Measurements from ENCODE around the gene BDKRB1.
"Not testable (repeated sequence)": the region's sequence is repeated elsewhere in the genome, so short reads cannot be mapped to it uniquely, and the experiment has no call there.

The BDKRB1 gene

DNA sequence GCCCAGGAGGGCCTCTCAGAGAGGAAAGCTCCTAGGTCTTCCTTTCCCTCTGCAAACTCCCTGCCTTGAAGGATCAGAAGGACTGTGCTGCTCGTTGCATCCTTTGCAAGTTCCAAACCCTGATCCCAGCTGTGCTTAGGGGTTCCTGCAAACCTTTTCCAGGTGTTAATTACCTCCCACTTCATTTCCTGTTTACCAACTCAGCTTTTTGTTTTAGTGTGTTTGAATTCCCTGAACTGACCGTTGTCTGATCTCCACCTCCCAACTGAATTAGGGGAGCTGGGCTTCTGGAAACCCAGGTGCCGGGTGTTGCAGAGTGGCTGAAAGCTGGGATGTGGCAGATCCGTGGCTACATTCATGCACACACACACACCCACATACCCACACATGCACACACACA, 20.6 kb upstream of the BDKRB1 start:
- DNase-seq = no peak

DNA sequence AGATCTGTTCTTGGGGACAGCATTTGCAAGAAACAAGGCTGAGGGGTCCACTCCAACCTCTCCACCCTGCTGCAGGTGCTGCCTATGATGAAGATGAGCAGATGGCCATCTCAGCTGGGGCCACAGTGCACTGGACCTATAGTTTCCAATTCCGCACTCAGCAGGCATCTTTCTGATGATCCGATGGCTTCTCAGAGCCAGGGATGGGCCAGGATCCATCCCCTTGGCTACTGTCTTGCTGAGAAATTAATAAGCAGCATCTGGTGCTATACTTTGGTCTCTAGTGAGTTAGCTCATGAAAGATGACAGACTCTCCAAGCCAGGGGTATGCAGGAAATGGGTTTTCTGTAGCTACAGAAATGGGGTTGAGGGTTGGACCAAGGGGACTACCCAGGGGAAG, 18.4 kb upstream of the BDKRB1 start:
- DNase-seq = no peak

DNA sequence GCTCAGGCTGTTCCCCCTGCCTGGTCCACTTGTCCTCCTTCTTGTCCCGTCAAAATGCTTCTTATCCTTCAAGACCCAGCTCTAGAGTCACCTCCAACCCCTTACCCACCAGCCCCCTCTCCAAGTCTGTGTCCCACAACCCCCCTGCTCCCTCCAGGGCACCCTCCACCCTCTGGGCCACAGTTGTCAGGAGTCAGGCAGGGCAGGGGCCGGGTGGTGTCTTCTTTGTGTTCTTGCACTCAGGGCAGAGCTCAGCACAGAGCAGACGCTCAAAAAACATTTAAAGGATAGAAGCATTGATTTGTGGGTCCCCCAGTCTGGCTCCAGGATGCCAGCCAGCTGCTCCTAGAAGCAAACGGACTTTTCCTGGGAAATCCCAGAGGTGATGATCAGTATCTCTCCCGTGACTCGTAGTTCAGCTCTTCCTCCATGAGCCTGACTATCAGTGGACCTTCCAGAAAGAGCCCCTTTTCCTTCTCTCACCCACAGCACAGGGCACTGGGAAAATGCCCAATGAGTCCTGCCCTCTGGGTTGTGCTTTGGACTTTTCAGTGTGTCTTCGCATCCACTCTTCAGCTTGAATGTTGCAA, 17.2 kb upstream of the BDKRB1 start:
- DNase-seq = no peak

DNA sequence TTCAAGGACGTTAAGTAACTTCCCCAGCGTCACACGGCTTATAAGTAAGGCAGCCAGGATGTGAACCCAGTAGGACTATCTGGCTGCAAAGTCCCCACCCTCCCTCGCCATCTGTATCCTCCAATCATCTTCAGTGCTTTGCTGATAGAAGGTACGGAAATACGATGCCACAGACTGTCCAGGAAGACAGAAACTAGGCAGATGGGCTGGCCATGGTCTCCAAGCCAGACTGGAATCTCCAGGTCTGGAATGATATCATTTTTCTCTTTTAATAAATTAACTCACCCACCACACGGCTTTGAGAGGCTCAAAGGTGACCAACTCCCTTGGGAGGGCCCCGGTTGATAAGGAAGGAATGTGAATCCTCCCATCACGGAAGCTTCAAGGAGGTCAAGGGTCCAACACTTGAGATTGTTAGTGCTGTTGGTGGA, 16.3 kb upstream of the BDKRB1 start:
- DNase-seq = no peak

DNA sequence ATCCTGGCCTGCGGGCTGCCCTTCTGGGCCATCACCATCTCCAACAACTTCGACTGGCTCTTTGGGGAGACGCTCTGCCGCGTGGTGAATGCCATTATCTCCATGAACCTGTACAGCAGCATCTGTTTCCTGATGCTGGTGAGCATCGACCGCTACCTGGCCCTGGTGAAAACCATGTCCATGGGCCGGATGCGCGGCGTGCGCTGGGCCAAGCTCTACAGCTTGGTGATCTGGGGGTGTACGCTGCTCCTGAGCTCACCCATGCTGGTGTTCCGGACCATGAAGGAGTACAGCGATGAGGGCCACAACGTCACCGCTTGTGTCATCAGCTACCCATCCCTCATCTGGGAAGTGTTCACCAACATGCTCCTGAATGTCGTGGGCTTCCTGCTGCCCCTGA, 15.4 kb upstream of the BDKRB1 start:
- no peak for DNase-seq

DNA sequence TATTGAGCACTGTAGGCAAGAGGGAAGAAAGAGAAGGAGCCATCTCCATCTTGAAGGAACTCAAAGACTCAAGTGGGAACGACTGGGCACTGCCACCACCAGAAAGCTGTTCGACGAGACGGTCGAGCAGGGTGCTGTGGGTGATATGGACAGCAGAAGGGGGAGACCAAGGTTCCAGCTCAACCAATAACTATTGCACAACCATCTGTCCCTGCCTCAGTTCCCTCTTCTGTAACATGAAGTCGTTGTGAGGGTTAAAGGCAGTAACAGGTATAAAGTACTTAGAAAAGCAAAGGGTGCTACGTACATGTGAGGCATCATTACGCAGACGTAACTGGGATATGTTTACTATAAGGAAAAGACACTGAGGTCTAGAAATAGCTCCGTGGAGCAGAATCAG, 13.9 kb upstream of the BDKRB1 start:
- no peak for DNase-seq

DNA sequence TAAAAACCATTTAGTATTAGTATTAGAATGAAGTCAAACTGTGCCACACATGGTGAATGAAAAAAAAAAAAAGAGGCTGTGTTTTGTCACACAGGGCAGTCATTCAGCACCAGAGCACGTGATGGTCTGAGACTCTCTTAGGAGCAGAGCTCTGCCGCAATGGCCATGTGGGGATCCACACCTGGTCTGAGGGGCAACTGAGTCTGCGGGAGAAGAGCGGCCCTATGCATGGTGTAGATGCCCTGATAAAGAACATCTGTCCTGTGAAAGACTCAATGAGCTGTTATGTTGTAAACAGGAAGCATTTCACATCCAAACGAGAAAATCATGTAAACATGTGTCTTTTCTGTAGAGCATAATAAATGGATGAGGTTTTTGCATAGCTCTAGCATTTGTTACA, 12.2 kb upstream of the BDKRB1 start:
- DNase-seq = no peak

DNA sequence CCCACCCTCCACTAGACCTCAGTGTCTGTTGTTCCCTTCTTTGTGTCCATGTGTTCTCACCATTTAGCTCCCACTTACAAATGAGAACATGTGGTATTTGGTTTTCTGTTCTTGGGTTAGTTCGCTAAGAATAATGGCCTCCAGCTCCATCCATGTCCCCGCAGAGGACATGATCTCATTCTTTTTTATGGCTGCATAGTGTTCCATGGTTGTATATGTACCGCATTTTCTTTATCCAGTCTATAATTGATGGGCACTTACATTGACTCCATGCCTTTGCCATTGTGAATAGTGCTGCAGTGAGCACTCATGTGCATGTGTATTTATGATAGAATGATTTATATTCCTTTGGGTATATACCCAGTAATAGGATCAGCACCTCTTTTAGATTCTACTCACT, 10.9 kb upstream of the BDKRB1 start:
- DNase-seq = not testable (repeated sequence)

DNA sequence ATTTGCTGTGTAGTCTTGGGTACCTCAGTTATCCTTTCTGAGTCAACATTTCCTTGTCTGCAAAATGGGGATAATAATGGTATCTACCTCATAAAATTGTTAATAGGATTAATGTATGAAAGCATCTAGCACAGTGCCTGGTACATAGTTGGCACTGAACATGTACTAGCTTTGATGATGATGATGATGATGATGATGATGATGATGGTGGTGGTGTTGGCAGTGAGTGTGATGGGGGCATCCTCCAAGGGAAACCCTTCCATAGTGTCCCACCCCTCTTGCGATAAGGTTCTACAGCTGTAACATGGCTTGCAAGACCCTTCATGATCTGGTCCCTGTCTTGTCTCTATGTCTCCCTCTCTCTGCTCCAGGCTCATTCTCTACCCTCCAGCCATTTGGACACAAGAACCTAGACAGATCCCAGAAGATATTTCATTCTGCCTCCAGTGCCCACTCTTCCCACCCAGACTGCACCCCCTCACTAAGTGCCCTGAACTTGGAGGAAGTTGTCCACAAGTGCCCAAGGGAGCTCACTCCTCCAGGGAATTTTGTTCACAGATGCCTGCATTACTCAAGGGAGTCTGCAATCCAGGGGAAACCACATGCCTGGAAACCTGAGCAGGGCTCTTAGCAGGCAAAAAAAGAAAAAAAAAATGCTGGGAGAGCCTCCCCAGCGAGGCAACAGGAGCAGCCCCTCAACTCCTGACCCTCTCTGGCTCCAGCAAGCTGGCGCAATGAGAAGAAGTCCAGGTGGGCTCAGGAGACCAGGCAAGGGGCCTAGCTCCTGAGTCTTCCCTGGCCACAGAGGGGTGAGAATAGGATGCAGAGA, 10.1 kb upstream of the BDKRB1 start:
- DNase-seq = no peak

DNA sequence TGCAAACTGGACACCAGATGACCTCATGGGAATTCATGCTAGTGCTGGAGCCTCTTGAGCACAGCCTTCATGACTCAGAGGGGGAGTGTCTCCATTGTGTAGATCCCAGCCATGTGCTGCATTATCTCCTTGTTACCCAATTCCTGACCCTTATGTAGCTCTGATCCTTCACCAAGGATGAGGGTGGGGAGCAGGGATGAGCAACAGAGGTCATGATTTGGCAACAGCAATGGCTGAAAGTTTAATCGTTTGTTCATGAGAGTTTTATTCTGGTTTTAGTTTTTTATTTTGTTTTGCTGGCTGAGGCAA, 9.5 kb upstream of the BDKRB1 start:
- DNase-seq = no peak

DNA sequence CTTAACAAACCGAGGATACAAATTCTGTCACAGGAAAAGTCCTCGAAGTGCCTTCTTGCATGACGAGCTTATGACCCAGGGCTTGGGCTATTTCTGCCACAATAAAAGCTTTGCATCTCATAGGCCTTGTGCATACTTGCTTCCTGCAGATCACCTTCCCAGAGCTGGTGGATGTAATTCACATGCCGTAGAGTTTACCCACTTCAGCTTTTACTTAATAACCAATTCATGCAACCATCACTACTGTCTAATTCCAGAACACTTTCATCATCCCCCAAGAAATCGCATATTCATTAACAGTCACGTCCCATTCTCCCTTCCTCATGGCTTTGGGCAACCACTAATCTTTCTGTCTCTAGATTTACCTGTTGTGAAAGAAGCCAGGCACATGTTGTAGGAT, 9.0 kb upstream of the BDKRB1 start:
- DNase-seq = no peak

DNA sequence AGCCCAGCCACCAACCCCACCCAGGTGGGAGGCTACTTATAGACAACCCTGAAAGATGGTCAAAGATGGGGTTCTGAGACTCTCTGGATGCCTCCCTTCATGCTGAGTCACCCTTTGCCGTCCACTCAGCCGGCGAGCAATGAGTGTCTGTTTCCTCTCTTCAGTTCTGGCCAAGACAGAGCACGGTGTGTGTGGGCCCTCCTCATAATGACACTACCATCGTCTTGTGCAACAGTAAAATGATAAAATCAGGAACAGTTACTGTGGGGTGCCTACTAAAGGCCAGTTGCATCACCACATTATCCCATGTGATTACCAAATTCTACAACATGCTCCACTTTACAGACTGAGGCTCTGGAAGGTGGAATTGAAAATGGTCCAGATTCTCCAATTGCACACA, 7.0 kb upstream of the BDKRB1 start:
- no peak for DNase-seq

DNA sequence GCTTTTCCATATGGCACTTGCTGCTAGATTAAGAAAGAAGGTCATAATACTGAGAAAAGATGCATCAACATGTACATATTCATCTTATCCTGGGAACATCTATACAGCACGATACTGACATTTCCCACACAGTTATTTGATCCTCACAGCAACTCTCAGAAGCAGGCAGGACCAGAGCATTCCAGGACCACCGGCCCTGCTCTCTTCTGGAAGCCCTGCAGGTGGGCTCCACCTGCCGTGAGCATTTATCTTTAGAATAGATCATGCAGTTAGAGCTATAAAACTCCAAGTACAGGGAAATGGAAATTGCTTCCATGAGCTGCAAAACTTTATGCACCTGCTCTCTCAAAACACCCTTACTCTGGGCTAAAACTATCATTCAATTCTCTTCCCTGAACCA, 5.5 kb upstream of the BDKRB1 start:
- no peak for DNase-seq

DNA sequence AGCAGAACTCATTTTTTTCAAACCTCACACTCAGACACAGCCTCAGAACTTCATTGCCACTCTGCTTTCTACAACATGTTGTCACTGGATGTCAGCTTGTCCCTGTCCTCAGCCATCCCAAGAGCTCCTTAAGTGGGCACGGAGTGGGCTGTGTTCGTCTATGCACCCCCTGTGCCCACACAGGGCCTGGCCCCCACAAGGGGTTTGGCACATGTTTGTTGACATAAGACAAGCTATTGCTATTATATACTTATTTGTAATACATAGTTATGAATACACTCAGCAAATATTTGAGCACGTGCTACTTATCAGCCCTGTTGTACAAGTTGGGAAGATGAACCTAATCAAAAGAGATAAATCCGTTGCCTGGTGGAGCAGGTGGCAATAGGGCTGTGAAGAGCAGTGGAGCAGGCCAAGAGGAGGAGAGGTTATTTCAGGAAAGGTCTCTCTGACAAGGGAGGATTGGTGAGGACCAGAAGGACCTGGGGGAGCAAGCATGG, 4.3 kb upstream of the BDKRB1 start:
- no peak for DNase-seq

DNA sequence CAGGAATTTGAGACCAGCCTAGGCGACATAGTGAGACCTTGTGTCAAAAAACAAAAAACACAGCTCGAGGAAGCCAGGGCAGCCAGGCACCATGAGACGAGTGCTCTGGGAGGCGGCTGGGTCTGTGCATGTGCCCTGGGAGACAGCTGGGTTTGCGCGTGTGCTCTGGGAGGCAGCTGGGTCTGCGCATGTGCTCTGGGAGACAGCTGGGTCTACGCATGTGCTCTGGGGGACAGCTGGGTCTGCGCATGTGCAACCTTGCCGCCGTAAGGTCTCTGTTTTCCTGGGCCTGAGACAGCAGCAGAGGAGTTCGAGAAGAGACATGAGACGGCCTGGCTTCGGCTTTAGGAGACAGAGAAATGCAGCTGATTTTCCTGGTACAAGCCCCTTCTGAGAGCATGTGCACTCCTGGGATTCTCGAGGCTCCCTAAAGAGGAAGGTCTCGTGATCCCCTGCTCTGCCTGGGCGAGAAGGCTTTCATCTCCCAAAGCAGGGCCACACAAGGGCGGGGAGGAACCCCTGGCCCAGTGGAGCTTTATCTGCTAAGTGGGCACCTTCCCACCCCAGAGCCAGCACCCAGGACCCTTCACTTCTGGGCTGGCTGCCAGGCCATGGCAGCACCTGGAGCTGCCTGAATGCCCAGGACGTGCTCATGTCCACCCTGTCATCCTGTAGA, 3.5 kb upstream of the BDKRB1 start:
- DNase-seq = no peak

DNA sequence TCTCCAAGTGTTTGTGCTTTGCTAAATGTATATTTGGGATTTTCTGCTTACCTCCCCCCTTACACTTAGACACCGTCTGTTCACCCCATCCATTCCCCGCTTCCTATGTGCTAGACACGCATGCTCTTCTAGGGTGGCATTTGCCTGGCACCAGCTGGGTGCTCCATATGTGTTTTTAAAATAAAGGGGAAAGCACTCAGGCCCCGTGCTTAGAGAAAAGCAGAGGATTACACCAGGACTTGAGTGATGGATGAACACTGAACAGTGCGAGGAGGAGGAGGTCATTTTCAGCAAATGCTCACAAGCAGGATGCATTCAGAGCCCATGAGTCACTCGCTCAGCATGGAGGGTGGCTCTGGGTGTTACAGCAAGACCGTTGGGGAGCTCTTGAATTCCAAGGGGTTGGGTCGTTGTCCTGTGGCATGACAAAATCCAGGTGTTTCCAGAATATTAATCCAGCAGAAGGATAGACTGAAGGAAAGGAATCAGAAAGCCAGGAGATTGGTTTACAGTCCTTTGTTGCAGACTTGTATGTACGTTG, 2.9 kb upstream of the BDKRB1 start:
- no peak for DNase-seq

DNA sequence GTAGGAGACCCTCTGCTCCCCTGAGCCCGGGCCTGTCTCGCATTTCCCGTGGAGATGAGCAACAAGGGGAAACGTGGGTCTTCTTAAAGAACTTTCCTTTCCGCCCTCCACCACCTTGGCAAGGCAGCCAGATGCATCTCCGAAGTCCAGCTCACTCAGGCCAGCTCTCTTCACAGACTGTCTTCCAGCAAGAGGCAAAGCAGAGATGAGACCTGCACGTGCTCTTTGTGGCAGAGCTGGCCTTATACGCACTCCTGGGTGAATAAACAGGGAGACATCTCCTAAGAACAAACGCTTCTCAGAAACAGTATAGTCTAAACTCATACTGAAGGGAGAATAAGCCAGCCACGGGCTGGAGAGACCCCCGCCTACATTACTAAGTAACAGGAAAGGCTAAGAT, 1.3 kb upstream of the BDKRB1 start:
- no peak for DNase-seq

DNA sequence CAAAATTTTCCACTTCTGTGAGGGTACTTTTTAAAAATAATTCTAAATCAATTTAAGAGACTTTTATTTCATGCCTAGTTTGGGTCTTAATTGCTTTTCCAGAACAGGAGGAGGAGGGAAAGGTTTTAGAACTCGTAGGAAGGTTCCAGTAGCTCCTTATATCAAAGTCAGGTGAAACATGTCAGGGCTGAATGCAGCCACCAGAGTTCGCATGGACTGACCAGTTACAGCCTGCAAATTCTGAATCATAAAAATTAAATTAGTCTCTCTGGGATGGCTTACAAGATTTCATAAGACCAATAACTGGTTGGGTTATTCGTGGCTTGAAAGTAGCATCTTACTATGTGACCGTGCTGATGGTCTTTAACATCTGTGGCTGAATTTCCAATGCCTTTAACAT, 397 bp downstream of the BDKRB1 start:
- DNase-seq = no peak

DNA sequence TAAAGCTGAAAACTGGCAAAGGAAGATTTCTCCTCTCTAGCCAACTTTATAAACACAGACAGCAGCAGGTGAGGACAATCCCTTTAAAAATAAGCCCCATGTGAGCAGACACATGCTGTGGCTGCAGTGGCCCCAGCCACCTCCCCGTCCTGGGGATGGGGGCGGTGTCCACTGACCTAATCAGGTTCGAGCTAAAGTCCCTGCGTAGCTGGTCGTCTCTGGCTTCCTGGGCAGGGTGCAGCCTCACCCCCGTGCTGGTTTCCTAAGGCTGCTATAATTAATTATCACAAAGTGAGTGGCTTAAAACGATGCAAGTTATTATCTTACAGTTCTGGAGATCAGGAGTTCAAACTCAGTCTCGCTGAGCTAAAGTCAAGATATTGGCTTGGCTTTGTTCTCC, 1.0 kb downstream of the BDKRB1 start:
- DNase-seq = no peak

DNA sequence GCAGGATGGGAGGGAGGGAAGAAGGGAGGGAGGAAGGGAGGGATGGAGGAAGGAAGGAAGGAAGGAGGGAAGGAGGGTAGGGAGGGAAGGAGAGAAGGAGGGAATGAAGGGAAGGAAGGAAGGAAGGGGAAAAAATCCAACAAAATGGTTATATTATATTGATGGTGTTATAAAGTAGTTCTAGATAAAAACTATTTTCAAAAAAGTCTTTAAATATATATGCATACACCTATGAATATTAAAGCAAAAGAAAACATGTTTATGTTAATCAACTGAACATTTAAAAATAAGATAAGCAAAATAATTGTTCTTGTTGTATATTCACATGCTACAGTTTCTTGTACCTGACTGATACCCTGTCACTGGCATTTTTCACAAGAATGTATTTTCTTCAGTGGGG, 1.9 kb downstream of the BDKRB1 start:
- DNase-seq = no peak

DNA sequence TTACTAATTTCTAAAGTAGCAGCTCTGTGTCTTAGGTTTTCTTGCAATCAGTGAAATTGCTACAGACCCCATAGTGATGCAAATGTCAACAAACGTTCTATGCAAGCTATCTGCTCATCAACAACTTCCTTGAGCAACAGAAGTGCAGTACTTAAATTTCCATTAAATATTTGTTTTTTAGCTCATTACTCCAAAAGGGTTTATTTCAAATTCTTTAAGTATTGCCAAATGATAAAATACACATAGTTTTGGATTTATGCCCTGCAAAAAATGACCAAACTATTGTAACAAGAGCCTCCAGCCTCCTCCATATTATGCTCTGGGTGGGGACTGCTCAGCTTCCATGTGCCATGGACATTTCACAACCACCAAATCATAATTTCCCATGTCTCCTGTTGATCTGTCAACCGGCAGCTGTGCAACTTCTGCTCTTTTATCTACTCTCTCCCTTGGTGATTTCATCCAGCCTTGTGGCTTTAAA, 4.4 kb downstream of the BDKRB1 start:
- DNase-seq = no peak

DNA sequence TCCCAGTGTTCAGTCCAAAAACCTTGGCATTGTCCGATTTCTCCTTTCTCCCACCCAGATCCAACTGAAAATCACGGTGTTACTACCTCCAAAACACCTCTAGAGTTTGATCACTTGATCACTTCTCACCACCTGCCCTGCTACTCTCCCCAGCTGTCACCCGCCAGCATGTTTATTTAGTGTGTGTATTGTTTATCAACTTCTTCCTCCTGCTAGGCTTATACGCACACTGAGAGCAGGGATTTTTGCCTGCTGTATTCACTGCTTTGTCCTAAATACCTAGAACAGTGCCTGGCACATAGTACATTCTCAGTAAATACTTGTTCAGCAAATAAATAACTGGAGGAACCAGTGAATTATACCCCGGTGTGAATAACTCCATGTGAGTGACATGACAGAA, 5.0 kb downstream of the BDKRB1 start:
- no peak for DNase-seq

DNA sequence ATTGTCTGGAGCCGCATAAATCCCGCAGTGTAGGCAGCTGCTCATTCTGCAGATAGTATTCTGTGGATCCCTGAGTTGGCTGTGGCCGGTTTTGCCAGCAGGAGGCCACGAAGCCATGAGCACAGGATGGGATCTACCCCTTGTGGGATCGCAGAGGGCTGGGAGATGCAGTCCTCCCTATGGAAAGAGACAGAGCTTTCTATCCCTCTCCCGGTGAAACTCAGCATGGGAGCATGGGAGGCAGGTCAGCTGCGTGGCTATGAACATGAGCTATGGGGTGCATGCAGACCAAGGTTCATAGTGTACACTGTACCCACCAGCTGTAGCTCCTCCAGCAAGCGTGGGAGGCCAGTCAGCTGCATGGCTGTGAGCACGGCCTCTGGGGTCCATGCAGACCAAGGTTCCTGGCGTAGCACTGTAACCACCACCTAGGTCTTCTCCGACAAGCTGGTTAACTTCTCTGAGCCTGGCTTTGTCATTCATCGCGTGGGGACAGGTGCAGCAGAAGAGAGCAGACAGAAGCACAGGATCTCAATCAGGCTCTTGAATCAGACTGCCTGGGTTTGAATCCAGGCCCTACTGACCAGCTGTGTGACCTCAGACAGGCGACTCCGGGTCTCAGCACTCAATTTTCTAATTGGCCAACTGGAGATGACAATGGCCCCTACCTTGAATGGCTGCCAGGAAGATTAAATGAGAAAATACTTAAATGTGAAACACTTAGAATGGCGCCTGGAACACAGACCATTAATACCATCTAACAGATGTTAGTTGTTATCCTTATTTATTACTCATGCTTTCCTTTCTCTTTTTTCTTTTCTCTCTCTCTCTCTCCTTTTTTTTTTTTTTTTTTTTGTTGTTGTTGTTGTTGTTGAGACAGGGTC, 6.0 kb downstream of the BDKRB1 start:
- no peak for DNase-seq

Measured in activated naive CD4-positive, alpha-beta T cell (primary cell).